Trophoblast cell (in vitro differentiated cells and primary cell): ENCODE data around the gene RECK.
"Not testable (repeated sequence)": the region's sequence is repeated elsewhere in the genome, so short reads cannot be mapped to it uniquely, and the experiment has no call there.

Source experiments
- DNase-seq, 2 donors: peaks; one replicate each; pipeline ENCODE4 v3.0.0-alpha.2; 2016
- H2AFZ ChIP-seq: 2 replicates; pipeline ENCODE4 v1.6.1; 2013; ENCODE audit warnings: low read length, moderate library complexity, mild to moderate bottlenecking; ENCODE audit not compliant: insufficient read depth, poor library complexity
- H2AK5ac ChIP-seq: 2 replicates; pipeline ENCODE4 v1.6.1; 2013; ENCODE audit warnings: mild to moderate bottlenecking, low read length
- H2BK120ac ChIP-seq: 2 replicates; pipeline ENCODE4 v1.6.1; 2013; ENCODE audit warnings: low read length, mild to moderate bottlenecking, moderate library complexity; ENCODE audit not compliant: insufficient read depth, poor library complexity
- H2BK12ac ChIP-seq: 2 replicates; pipeline ENCODE4 v1.6.1; 2013; ENCODE audit warnings: mild to moderate bottlenecking, low read length, moderate library complexity
- H2BK5ac ChIP-seq: 2 replicates; pipeline ENCODE4 v1.6.1; 2013; ENCODE audit warnings: low read length, low read depth, moderate library complexity, mild to moderate bottlenecking; ENCODE audit not compliant: poor library complexity
- H3K14ac ChIP-seq: 2 replicates; pipeline ENCODE4 v1.6.1; 2013; ENCODE audit warnings: mild to moderate bottlenecking, low read length
- H3K18ac ChIP-seq: 2 replicates; pipeline ENCODE4 v1.6.1; 2013; ENCODE audit warnings: mild to moderate bottlenecking, low read length
- H3K23ac ChIP-seq: 2 replicates; pipeline ENCODE4 v1.6.1; 2013; ENCODE audit warnings: low read length
- H3K27ac ChIP-seq: 2 replicates; pipeline ENCODE4 v1.5.1; 2013; ENCODE audit warnings: low read depth, mild to moderate bottlenecking, inconsistent platforms, low read length, moderate library complexity
- H3K27me3 ChIP-seq: 2 replicates; pipeline ENCODE4 v1.6.1; 2013; ENCODE audit warnings: inconsistent platforms, mild to moderate bottlenecking, low read length, moderate library complexity; ENCODE audit not compliant: insufficient read depth
- H3K36me3 ChIP-seq, 2 experiments: 1 replicate in 1 of 2; 2 replicates in 1 of 2; pipeline ENCODE4 v1.6.1; 2013; ENCODE audit warnings: low read length in 2 of 2, mild to moderate bottlenecking in 2 of 2, moderate library complexity in 1 of 2; ENCODE audit not compliant: insufficient read depth in 2 of 2, control insufficient read depth in 1 of 2
- H3K4ac ChIP-seq: 2 replicates; pipeline ENCODE4 v1.6.1; 2013; ENCODE audit warnings: low read depth, mild to moderate bottlenecking, low read length, moderate library complexity
- H3K4me1 ChIP-seq, 2 experiments: 1 replicate in 1 of 2; 2 replicates in 1 of 2; pipeline ENCODE4 v1.6.1; 2013; ENCODE audit warnings: low read length in 2 of 2, mild to moderate bottlenecking in 2 of 2, moderate library complexity in 1 of 2; ENCODE audit not compliant: insufficient read depth in 2 of 2, control insufficient read depth in 1 of 2
- H3K4me2 ChIP-seq: 2 replicates; pipeline ENCODE4 v1.6.1; 2013; ENCODE audit warnings: inconsistent platforms, mild to moderate bottlenecking, low read length, moderate library complexity
- H3K4me3 ChIP-seq: 2 replicates; pipeline ENCODE4 v1.5.1; 2013; ENCODE audit warnings: mild to moderate bottlenecking, low read depth, low read length, inconsistent platforms
- H3K79me1 ChIP-seq: one replicate; pipeline ENCODE4 v1.6.1; 2013; ENCODE audit warnings: low read length
- H3K79me2 ChIP-seq: 2 replicates; pipeline ENCODE4 v1.6.1; 2013; ENCODE audit warnings: low read length, mild to moderate bottlenecking; ENCODE audit not compliant: control insufficient read depth, insufficient read depth, poor library complexity
- H3K9ac ChIP-seq: 2 replicates; pipeline ENCODE4 v1.6.1; 2013; ENCODE audit warnings: mild to moderate bottlenecking, low read length
- H3K9me3 ChIP-seq: 2 replicates; pipeline ENCODE4 v1.6.1; 2013; ENCODE audit warnings: low read depth, mild to moderate bottlenecking, control low read depth, inconsistent platforms, low read length; ENCODE audit not compliant: insufficient read depth
- H4K12ac ChIP-seq: 2 replicates; pipeline ENCODE4 v1.6.1; 2013; ENCODE audit warnings: low read depth, mild to moderate bottlenecking, low read length, moderate library complexity
- H4K8ac ChIP-seq: 2 replicates; pipeline ENCODE4 v1.6.1; 2013; ENCODE audit warnings: low read depth, mild to moderate bottlenecking, low read length, moderate library complexity
- H4K91ac ChIP-seq: one replicate; pipeline ENCODE4 v1.6.1; 2013; ENCODE audit warnings: low read depth, mild to moderate bottlenecking, low read length, moderate library complexity
- WGBS: extraction: QIAGEN DNeasy Blood & Tissue Kit; methylation state at CpG from one replicate; pipeline ENCODE4 v1.1.7; 2013; ENCODE audit warnings: missing lambda C conversion rate; ENCODE audit not compliant: insufficient read length, insufficient coverage; ENCODE audit errors: extremely low coverage; 5-methylcytosine and 5-hydroxymethylcytosine counted together

RECK gene

GRCh38 chr9:36127652-36128244 lies 91.0 kb downstream of the RECK start:
- Histone ChIP-seq H2AFZ (no peak overlapping the region), H3K9me3 (no peaks in the 10 kb centered on the region), H4K8ac (no peak overlapping the region), H3K36me3 (peaks cover 0 to 2% of the 10 kb centered on the region in 2 experiments), H2AK5ac (no peak overlapping the region), H2BK5ac (no peak overlapping the region), H2BK12ac (no peak overlapping the region), H3K27ac (no peak overlapping the region), H3K4me2 (no peak overlapping the region), H3K79me2 (no peaks in the 10 kb centered on the region), H4K91ac (no peak overlapping the region), H3K18ac (no peak overlapping the region), H3K23ac (no peak overlapping the region), H3K4me1 (no peaks in the 10 kb centered on the region), H3K9ac (no peak overlapping the region), H3K27me3 (no peaks in the 10 kb centered on the region), H4K12ac (no peak overlapping the region), H3K4me3 (no peak overlapping the region), H3K4ac (no peak overlapping the region), H3K14ac (no peak overlapping the region), H3K79me1 (no peaks in the 10 kb centered on the region), H2BK120ac (no peak overlapping the region)
- peak in 1 of 2 donors; percentile 20 for DNase-seq
- no CpG with 5 or more reads among the region's 5 CpGs for WGBS

- H3K4me3 ChIP-seq: no peak overlapping the region
- H2BK12ac ChIP-seq: no peak overlapping the region
- H3K14ac ChIP-seq: no peak overlapping the region
- H2BK5ac ChIP-seq: no peak overlapping the region
- H3K4ac ChIP-seq: no peak overlapping the region
- DNase-seq: peak in 1 of 2 donors; percentile 29
- H3K27ac ChIP-seq: no peak overlapping the region
- no peak overlapping the region for H3K23ac ChIP-seq
- no peak overlapping the region for H3K9ac ChIP-seq
- no peak overlapping the region for H4K91ac ChIP-seq
- no CpG with 5 or more reads among the region's 8 CpGs for WGBS
- no peak overlapping the region for H4K12ac ChIP-seq
- H2AK5ac ChIP-seq: no peak overlapping the region
- no peak overlapping the region for H4K8ac ChIP-seq
- no peak overlapping the region for H3K18ac ChIP-seq
- no peak overlapping the region for H2BK120ac ChIP-seq
- no peaks in the 10 kb centered on the region for H3K79me2 ChIP-seq
- no peaks in the 10 kb centered on the region for H3K36me3 ChIP-seq
- H3K4me1 ChIP-seq: no peaks in the 10 kb centered on the region
- no peak overlapping the region for H3K4me2 ChIP-seq
- H3K9me3 ChIP-seq: no peaks in the 10 kb centered on the region
- H2AFZ ChIP-seq: no peak overlapping the region
- no peaks in the 10 kb centered on the region for H3K27me3 ChIP-seq
- no peaks in the 10 kb centered on the region for H3K79me1 ChIP-seq
Observed at GRCh38 chr9:36128349-36128748, 91.6 kb downstream of the RECK start.

DNA sequence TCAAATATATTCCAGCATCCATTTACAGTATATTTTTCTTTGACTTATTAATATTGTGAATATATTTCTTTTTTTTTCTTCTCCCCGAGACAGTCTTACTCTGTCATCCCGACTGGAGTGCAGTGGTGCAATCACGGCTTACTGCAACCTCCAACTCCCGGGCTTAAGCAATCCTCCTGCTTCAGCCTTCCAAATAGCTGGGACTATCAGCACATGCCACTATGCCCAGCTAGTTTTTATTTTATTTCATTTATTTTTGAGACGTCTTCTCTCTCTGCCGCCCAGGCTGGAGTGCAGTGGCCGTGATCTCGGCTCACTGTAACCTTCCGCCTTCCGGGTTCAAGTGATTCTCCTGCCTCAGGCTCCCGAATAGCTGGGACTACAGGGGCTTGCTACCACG lies 92.4 kb downstream of the RECK start:
- Histone ChIP-seq H2AFZ (no peak overlapping the region), H3K4ac (no peak overlapping the region), H2BK12ac (no peak overlapping the region), H3K4me3 (no peak overlapping the region), H3K23ac (no peak overlapping the region), H3K79me1 (no peaks in the 10 kb centered on the region), H3K36me3 (no peaks in the 10 kb centered on the region), H3K9ac (no peak overlapping the region), H3K4me1 (no peaks in the 10 kb centered on the region), H4K91ac (no peak overlapping the region), H2AK5ac (no peak overlapping the region), H2BK5ac (no peak overlapping the region), H3K14ac (no peak overlapping the region), H3K9me3 (no peaks in the 10 kb centered on the region), H3K18ac (no peak overlapping the region), H3K27me3 (no peaks in the 10 kb centered on the region), H3K27ac (no peak overlapping the region), H2BK120ac (no peak overlapping the region), H4K8ac (no peak overlapping the region), H4K12ac (no peak overlapping the region), H3K79me2 (no peaks in the 10 kb centered on the region), H3K4me2 (no peak overlapping the region)
- peak; percentile 45 to 63 for DNase-seq
- WGBS: no CpG with 5 or more reads among the region's 12 CpGs

DNA sequence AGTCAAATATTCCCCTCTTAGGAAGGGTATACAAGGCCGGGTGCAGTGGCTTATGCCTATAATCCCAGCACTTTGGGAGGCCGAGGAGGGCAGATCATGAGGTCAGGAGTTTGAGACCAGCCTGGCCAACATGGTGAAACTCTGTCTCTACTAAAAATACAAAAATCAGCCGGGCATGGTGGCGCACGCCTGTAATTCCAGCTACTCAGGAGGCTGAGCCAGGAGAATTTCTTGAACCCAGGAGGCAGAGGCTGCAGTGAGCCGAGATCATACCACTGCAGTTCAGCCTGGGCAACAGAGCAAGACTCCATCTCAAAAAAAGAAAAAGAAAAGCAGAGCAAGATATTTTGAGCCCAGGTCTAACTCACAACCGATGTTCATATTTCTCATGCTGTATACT lies 95.0 kb downstream of the RECK start:
- not testable (repeated sequence) for H3K18ac ChIP-seq, H3K4me1 ChIP-seq, H3K4ac ChIP-seq, H4K12ac ChIP-seq, H3K36me3 ChIP-seq, H2BK120ac ChIP-seq, H2AFZ ChIP-seq, H3K27me3 ChIP-seq, H3K4me3 ChIP-seq, H3K79me2 ChIP-seq, H2BK5ac ChIP-seq, H2BK12ac ChIP-seq, H4K91ac ChIP-seq, DNase-seq, H3K14ac ChIP-seq, H3K9ac ChIP-seq, H2AK5ac ChIP-seq, H3K79me1 ChIP-seq, H3K23ac ChIP-seq, H3K27ac ChIP-seq, H4K8ac ChIP-seq, H3K9me3 ChIP-seq, H3K4me2 ChIP-seq
- WGBS: no CpG with 5 or more reads among the region's 7 CpGs
